Measurements from ENCODE around the gene GLYAT.

Gene GLYAT

GRCh38 chr11:58770627-58771457 is 39.1 kb upstream of the GLYAT start:
- TF ChIP-seq EZH2phosphoT487 (conservative IDR thresholded peaks at IDR 0.05; ENCODE audit: low read length) = no peak
- Histone ChIP-seq H3K79me2 (ENCODE audit: insufficient read depth, low read length) (no peaks in the 10 kb centered on the region), H2AFZ (ENCODE audit: low read depth, low read length, severe bottlenecking) (no peak overlapping the region), H3K4me2 (ENCODE audit: low read depth, low read length, poor library complexity, severe bottlenecking) (no peak overlapping the region), H4K20me1 (ENCODE audit: low read depth, low read length) (no peaks in the 10 kb centered on the region), H3K27ac (ENCODE audit: low read depth, low read length) (no peak overlapping the region), H3K4me3 (ENCODE audit: insufficient read depth, low read length, poor library complexity, severe bottlenecking) (no peak overlapping the region), H3F3A (ENCODE audit: insufficient read depth) (no peaks in the 10 kb centered on the region), H3K27me3 (ENCODE audit: low read length) (no peaks in the 10 kb centered on the region), H3K9me3 (ENCODE audit: insufficient read depth, low read length) (no peaks in the 10 kb centered on the region), H3K9ac (ENCODE audit: low read length) (no peak overlapping the region), H3K36me3 (ENCODE audit: low read length) (no peaks in the 10 kb centered on the region), H3K9me2 (replicated peaks; ENCODE audit: insufficient read depth, low read length) (no peaks in the 10 kb centered on the region)

- Histone ChIP-seq H3K4me2 (ENCODE audit: low read depth, low read length, poor library complexity, severe bottlenecking) (no peak overlapping the region), H3K9me2 (replicated peaks; ENCODE audit: insufficient read depth, low read length) (no peaks in the 10 kb centered on the region), H3K9me3 (ENCODE audit: insufficient read depth, low read length) (no peaks in the 10 kb centered on the region), H3K27ac (ENCODE audit: low read depth, low read length) (no peak overlapping the region), H3K36me3 (ENCODE audit: low read length) (no peaks in the 10 kb centered on the region), H3F3A (ENCODE audit: insufficient read depth) (no peaks in the 10 kb centered on the region), H3K9ac (ENCODE audit: low read length) (no peak overlapping the region), H3K27me3 (ENCODE audit: low read length) (no peaks in the 10 kb centered on the region), H3K4me3 (ENCODE audit: insufficient read depth, low read length, poor library complexity, severe bottlenecking) (no peak overlapping the region), H2AFZ (ENCODE audit: low read depth, low read length, severe bottlenecking) (no peak overlapping the region), H3K79me2 (ENCODE audit: insufficient read depth, low read length) (no peaks in the 10 kb centered on the region), H4K20me1 (ENCODE audit: low read depth, low read length) (no peaks in the 10 kb centered on the region)
- no peak for TF ChIP-seq CTCF (IDR thresholded peaks at IDR 0.05; ENCODE audit: insufficient read depth, low read length, poor library complexity, severe bottlenecking)
- no peak for TF ChIP-seq EZH2phosphoT487 (conservative IDR thresholded peaks at IDR 0.05; ENCODE audit: low read length)
Observed at GRCh38 chr11:58770166-58770565, 38.4 kb upstream of the GLYAT start.

GRCh38 chr11:58769308-58769707 is 37.6 kb upstream of the GLYAT start:
- Histone ChIP-seq H3F3A (ENCODE audit: insufficient read depth) (no peaks in the 10 kb centered on the region), H4K20me1 (ENCODE audit: low read depth, low read length) (no peaks in the 10 kb centered on the region), H3K27ac (ENCODE audit: low read depth, low read length) (no peak overlapping the region), H3K79me2 (ENCODE audit: insufficient read depth, low read length) (no peaks in the 10 kb centered on the region), H3K4me2 (ENCODE audit: low read depth, low read length, poor library complexity, severe bottlenecking) (no peak overlapping the region), H2AFZ (ENCODE audit: low read depth, low read length, severe bottlenecking) (no peak overlapping the region), H3K4me3 (ENCODE audit: insufficient read depth, low read length, poor library complexity, severe bottlenecking) (no peak overlapping the region), H3K9ac (ENCODE audit: low read length) (no peak overlapping the region), H3K36me3 (ENCODE audit: low read length) (no peaks in the 10 kb centered on the region), H3K27me3 (ENCODE audit: low read length) (no peaks in the 10 kb centered on the region), H3K9me3 (ENCODE audit: insufficient read depth, low read length) (no peaks in the 10 kb centered on the region), H3K9me2 (replicated peaks; ENCODE audit: insufficient read depth, low read length) (no peaks in the 10 kb centered on the region)
- TF ChIP-seq EZH2phosphoT487 (conservative IDR thresholded peaks at IDR 0.05; ENCODE audit: low read length) (no peak), CTCF (IDR thresholded peaks at IDR 0.05; ENCODE audit: insufficient read depth, low read length, poor library complexity, severe bottlenecking) (no peak)

GRCh38 chr11:58768137-58768536 is 36.4 kb upstream of the GLYAT start:
- H3K27ac ChIP-seq (ENCODE audit: low read depth, low read length) = no peak overlapping the region
- no peak overlapping the region for H3K4me2 ChIP-seq (ENCODE audit: low read depth, low read length, poor library complexity, severe bottlenecking)
- TF ChIP-seq CTCF (IDR thresholded peaks at IDR 0.05; ENCODE audit: insufficient read depth, low read length, poor library complexity, severe bottlenecking) (no peak), EZH2phosphoT487 (conservative IDR thresholded peaks at IDR 0.05; ENCODE audit: low read length) (no peak)
- no peaks in the 10 kb centered on the region for H3K9me2 ChIP-seq (replicated peaks; ENCODE audit: insufficient read depth, low read length)
- H4K20me1 ChIP-seq (ENCODE audit: low read depth, low read length) = no peaks in the 10 kb centered on the region
- no peak overlapping the region for H3K4me3 ChIP-seq (ENCODE audit: insufficient read depth, low read length, poor library complexity, severe bottlenecking)
- no peak overlapping the region for H2AFZ ChIP-seq (ENCODE audit: low read depth, low read length, severe bottlenecking)
- H3F3A ChIP-seq (ENCODE audit: insufficient read depth) = no peaks in the 10 kb centered on the region
- no peak overlapping the region for H3K9ac ChIP-seq (ENCODE audit: low read length)
- H3K9me3 ChIP-seq (ENCODE audit: insufficient read depth, low read length) = no peaks in the 10 kb centered on the region
- no peaks in the 10 kb centered on the region for H3K36me3 ChIP-seq (ENCODE audit: low read length)
- no peaks in the 10 kb centered on the region for H3K27me3 ChIP-seq (ENCODE audit: low read length)
- no peaks in the 10 kb centered on the region for H3K79me2 ChIP-seq (ENCODE audit: insufficient read depth, low read length)

Measured in SU-DHL-6 (cell line).